GM21529 (cell line): ENCODE data around the gene TSPAN3.

Experiments
- ATAC-seq: cut with Tn5 transposase; IDR thresholded peaks from one replicate; pipeline ENCODE4 v1.9.1; 2021; ENCODE audit not compliant: unreplicated experiment

The TSPAN3 gene

GRCh38 chr15:77057685-77058084 lies 13.2 kb downstream of the TSPAN3 start:
- no peak for ATAC-seq

- no peak for ATAC-seq
Observed at GRCh38 chr15:77057072-77057471, 13.8 kb downstream of the TSPAN3 start.

GRCh38 chr15:77053709-77054108 lies 17.2 kb downstream of the TSPAN3 start:
- no peak for ATAC-seq

- ATAC-seq, result no peak
Observed at GRCh38 chr15:77052556-77052955, 18.4 kb downstream of the TSPAN3 start.

- no peak for ATAC-seq
Observed at GRCh38 chr15:77048135-77048876, 22.6 kb downstream of the TSPAN3 start.

- no peak for ATAC-seq
Observed at GRCh38 chr15:77046704-77047412, 24.1 kb downstream of the TSPAN3 start.

GRCh38 chr15:77045985-77046384 lies 24.9 kb downstream of the TSPAN3 start:
- no peak for ATAC-seq

GRCh38 chr15:77044228-77045042 lies 26.5 kb downstream of the TSPAN3 start:
- ATAC-seq, result no peak

GRCh38 chr15:77042955-77043920 lies 27.7 kb downstream of the TSPAN3 start:
- ATAC-seq, result no peak

- ATAC-seq, result no peak
Observed at GRCh38 chr15:77042245-77042919, 28.5 kb downstream of the TSPAN3 start.

- ATAC-seq, result no peak
Observed at GRCh38 chr15:77040673-77041072, 30.2 kb downstream of the TSPAN3 start.

GRCh38 chr15:77039848-77040247 lies 31.1 kb downstream of the TSPAN3 start:
- no peak for ATAC-seq

- no peak for ATAC-seq
Observed at GRCh38 chr15:77039217-77039533, 31.7 kb downstream of the TSPAN3 start.

- ATAC-seq, result no peak
Observed at GRCh38 chr15:77038312-77039216, 32.3 kb downstream of the TSPAN3 start.

- ATAC-seq, result no peak
Observed at GRCh38 chr15:77037388-77038209, 33.3 kb downstream of the TSPAN3 start.

- no peak for ATAC-seq
Observed at GRCh38 chr15:77036537-77037387, 34.1 kb downstream of the TSPAN3 start.

GRCh38 chr15:77035999-77036471 lies 34.9 kb downstream of the TSPAN3 start:
- ATAC-seq, result no peak
